22Rv1 (cell line): ENCODE results near the gene BMAL1.

Experiments
- CTCF ChIP-seq: fragments of 450-650 bp; IDR thresholded peaks from 2 replicates; pipeline ENCODE4 v1.5.1; 2017; ENCODE audit warnings: mild to moderate bottlenecking
- ZFX ChIP-seq: fragments of 450-650 bp; IDR thresholded peaks from 2 replicates; pipeline ENCODE4 v1.6.1; 2017; ENCODE audit warnings: antibody characterized with exemption, borderline replicate concordance

- TF ChIP-seq CTCF: no peak
- TF ChIP-seq ZFX: no peak
Measured at GRCh38 chr11:13303668-13304649, 26.4 kb downstream of the BMAL1 start.
